Omental fat pad (tissue), 4 donors: ENCODE results near the gene CYP4A22. TPM values are rescaled to one million over a fixed set of nuclear protein-coding genes. Genes with fewer than 3 reads are reported as not detected.

Experiments used
- ATAC-seq: fragments of 150-250 bp; one replicate; pipeline ENCODE4 v1.9.1; 2016; ENCODE audit warnings: mild to moderate bottlenecking, moderate library complexity; ENCODE audit not compliant: low FRiP score
- DNase-seq: peaks from one replicate; pipeline ENCODE4 v3.0.0-alpha.2; 2019; ENCODE audit warnings: low spot score
- CTCF ChIP-seq, 3 donors: fragments of 450-650 bp; IDR thresholded peaks; one replicate each; pipeline ENCODE4 v1.5.1; 2016 to 2017; ENCODE audit warnings: antibody characterized with exemption in 3 of 3, mild to moderate bottlenecking in 3 of 3, moderate library complexity in 2 of 3
- total RNA-seq, 4 donors: library from RNA; depleted of rRNA; stranded (reverse); fragments of >200 nt; gene quantifications; one replicate each; pipeline ENCODE4 v1.1.0, GENCODE V29; 2016

Gene CYP4A22
- total RNA-seq, 4 donors from 2014 or later: 0.72 to 5.8 (median 0.97) TPM

DNA sequence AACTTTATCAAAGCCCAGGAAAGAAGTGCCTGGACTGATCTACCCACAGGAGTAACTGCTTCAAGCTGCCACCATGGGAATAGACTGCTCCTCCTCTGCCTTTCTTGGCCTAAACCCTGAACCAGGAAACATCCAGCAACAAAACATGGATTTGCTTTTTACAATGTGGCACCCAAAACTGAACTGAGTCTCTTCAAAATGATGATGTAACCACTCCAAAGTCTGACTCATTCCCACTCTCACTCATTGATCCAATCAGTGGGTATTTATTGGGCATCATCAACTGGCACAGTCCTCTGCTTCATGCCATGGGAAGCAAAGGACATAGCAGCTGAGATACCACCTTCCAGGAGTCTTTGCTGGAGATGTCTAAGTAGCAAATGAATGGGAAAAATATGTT lies 23.5 kb downstream of the CYP4A22 start:
- no peak for ATAC-seq
- TF ChIP-seq CTCF (IDR thresholded peaks at IDR 0.05): no peak
- no peak for DNase-seq

GRCh38 chr1:47161298-47162040 lies 24.2 kb downstream of the CYP4A22 start:
- ATAC-seq: no peak
- no peak for TF ChIP-seq CTCF (IDR thresholded peaks at IDR 0.05)
- DNase-seq: no peak

GRCh38 chr1:47164552-47164951 lies 27.3 kb downstream of the CYP4A22 start:
- ATAC-seq (no peak), DNase-seq (no peak)
- TF ChIP-seq CTCF (IDR thresholded peaks at IDR 0.05): no peak

DNA sequence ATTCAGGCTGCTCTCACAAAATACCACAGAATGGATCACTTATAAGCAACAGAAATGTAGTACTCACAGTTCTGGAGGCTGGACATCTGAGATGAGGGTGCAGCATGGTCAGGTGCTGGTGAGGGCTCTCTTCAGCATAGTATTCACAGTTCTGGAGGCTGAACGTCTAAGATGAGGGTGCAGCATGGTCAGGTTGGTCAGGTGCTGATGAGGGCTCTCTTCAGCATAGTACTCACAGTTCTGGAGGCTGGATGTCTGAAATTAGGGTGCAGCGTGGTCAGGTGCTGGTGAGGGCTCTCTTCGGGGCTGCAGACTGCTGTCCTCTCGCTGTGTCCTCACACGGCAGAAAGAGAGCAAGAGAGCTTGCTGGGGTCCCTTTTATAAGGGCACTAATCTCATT lies 35.5 kb downstream of the CYP4A22 start:
- no peak for TF ChIP-seq CTCF (IDR thresholded peaks at IDR 0.05)
- ATAC-seq: no peak
- DNase-seq: no peak

DNA sequence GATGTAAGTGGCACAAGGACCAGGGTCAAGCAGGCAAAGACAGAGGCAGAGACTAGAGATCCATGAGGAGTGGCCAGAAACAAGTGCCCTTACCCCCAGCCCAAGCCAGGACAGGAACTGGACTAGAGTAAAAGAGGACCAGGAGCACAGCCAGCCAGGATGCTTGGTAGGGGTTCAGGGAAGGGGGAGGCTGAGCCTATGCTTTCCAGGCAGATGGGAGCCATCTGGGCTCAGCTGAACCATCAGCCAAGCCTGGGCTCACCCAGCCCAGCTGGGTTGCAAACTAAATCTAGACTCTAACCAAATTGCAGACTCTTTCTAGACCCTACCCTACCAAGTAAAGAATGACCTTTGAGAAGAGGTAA lies 37.4 kb downstream of the CYP4A22 start:
- no peak for TF ChIP-seq CTCF (IDR thresholded peaks at IDR 0.05)
- DNase-seq (no peak), ATAC-seq (no peak)

- no peak for DNase-seq
- TF ChIP-seq CTCF (IDR thresholded peaks at IDR 0.05): peak in 1 of 3 donors; percentile 73
- ATAC-seq: peak; percentile 50
These were observed 38.1 kb downstream of the CYP4A22 start for GRCh38 chr1:47175227-47175934.

GRCh38 chr1:47178020-47178419 lies 40.8 kb downstream of the CYP4A22 start:
- no peak for TF ChIP-seq CTCF (IDR thresholded peaks at IDR 0.05)
- DNase-seq (no peak), ATAC-seq (no peak)
